Colonic mucosa (tissue), 4 donors: Measurements from ENCODE around the gene AQP3. TPM values are rescaled to one million over a fixed set of nuclear protein-coding genes. Genes with fewer than 3 reads are reported as not detected.
"Not testable (repeated sequence)": the region's sequence is repeated elsewhere in the genome, so short reads cannot be mapped to it uniquely, and the experiment has no call there.

Source experiments
- DNase-seq: peaks from one replicate; pipeline ENCODE4 v3.0.0-alpha.2; 2020
- H3K27ac ChIP-seq: fragments of 200-600 bp; one replicate; pipeline ENCODE4 v1.8.0; 2021
- H3K27me3 ChIP-seq: fragments of 200-600 bp; one replicate; pipeline ENCODE4 v1.8.0; 2021
- H3K36me3 ChIP-seq: fragments of 200-600 bp; one replicate; pipeline ENCODE4 v1.8.0; 2021
- H3K4me1 ChIP-seq: fragments of 200-600 bp; one replicate; pipeline ENCODE4 v1.8.0; 2021; ENCODE audit warnings: mild to moderate bottlenecking
- H3K4me3 ChIP-seq: fragments of 200-600 bp; one replicate; pipeline ENCODE4 v1.8.0; 2021
- H3K9ac ChIP-seq, 2 donors: one replicate each; pipeline ENCODE4 v1.7.0; 2013; ENCODE audit warnings: control low read depth in 2 of 2, low read depth in 2 of 2, low read length in 2 of 2
- H3K9me3 ChIP-seq: fragments of 200-600 bp; one replicate; pipeline ENCODE4 v1.8.0; 2021
- CTCF ChIP-seq: fragments of 200-600 bp; IDR thresholded peaks from one replicate; pipeline ENCODE4 v1.8.0; 2022; ENCODE audit warnings: antibody characterized with exemption, mild to moderate bottlenecking
- intact Hi-C: fragments of 100-400 bp; cut with DNase I; formaldehyde crosslinking; loops from one replicate; pipeline ENCODE4 v1.14.1; 2022
- total RNA-seq, 2 donors: library from RNA; stranded (reverse); fragmentation: NEBNext Ultra II Directional in 1 of 2; extraction: Animal tissue kit (Norgen Biotek cat#: 25700) in 1 of 2; gene quantifications; one replicate each; pipeline ENCODE4 v1.2.1, GENCODE V29; 2021
- donor health status: healthy.
- donor health status: DM: no; HTN: no; CAD: no.
- donor health status: DM: no; HTN: no; CAD: no.

The AQP3 gene
- total RNA-seq, 2 donors from 2014 or later = 7.2 to 13.3 TPM

- H3K36me3 ChIP-seq = no peaks in the 10 kb centered on the region
- H3K4me3 ChIP-seq = no peak overlapping the region
- no peak for DNase-seq
- H3K9ac ChIP-seq = no peak overlapping the region
- H3K27ac ChIP-seq = no peak overlapping the region
- no peaks in the 10 kb centered on the region for H3K9me3 ChIP-seq
- no peaks in the 10 kb centered on the region for H3K27me3 ChIP-seq
- intact Hi-C loops = loop anchor here (5.0 kb wide), 2 partner anchors 47 to 62 kb away; no protein-coding TSS in a partner anchor
- H3K4me1 ChIP-seq = no peaks in the 10 kb centered on the region
- TF ChIP-seq CTCF = no peak
Measured at GRCh38 chr9:33404788-33405362, 42.5 kb downstream of the AQP3 start.

GRCh38 chr9:33403941-33404787 is 43.2 kb downstream of the AQP3 start:
- no peak overlapping the region for H3K4me3 ChIP-seq
- no peaks in the 10 kb centered on the region for H3K4me1 ChIP-seq
- no peak for TF ChIP-seq CTCF
- no peaks in the 10 kb centered on the region for H3K27me3 ChIP-seq
- H3K9me3 ChIP-seq = no peaks in the 10 kb centered on the region
- DNase-seq = no peak
- H3K9ac ChIP-seq = no peak overlapping the region
- no peaks in the 10 kb centered on the region for H3K36me3 ChIP-seq
- intact Hi-C loops = loop anchor here (5.0 kb wide), 1 partner anchor 63 kb away; no protein-coding TSS in a partner anchor
- H3K27ac ChIP-seq = no peak overlapping the region

- intact Hi-C loops = loop anchor here (5.0 kb wide), 1 partner anchor 65 kb away; no protein-coding TSS in a partner anchor
- not testable (repeated sequence) for H3K27me3 ChIP-seq, H3K27ac ChIP-seq, DNase-seq, H3K4me3 ChIP-seq, H3K4me1 ChIP-seq, H3K9me3 ChIP-seq, H3K36me3 ChIP-seq, H3K9ac ChIP-seq
Measured at GRCh38 chr9:33402371-33402770, 45.0 kb downstream of the AQP3 start, which contains the start of gene AQP7. TSS of gene AQP7 (minus strand) at chr9:33402568. CDS start at chr9:33401262, 1,306 bp downstream.

- H3K4me1 ChIP-seq, H3K4me3 ChIP-seq, H3K9ac ChIP-seq, H3K27ac ChIP-seq, H3K36me3 ChIP-seq, H3K27me3 ChIP-seq, DNase-seq, H3K9me3 ChIP-seq: not testable (repeated sequence)
- intact Hi-C loops = loop anchor here (5.0 kb wide), 1 partner anchor 65 kb away; no protein-coding TSS in a partner anchor
Measured at GRCh38 chr9:33401809-33402208, 45.6 kb downstream of the AQP3 start.

- H3K9ac ChIP-seq, H3K36me3 ChIP-seq, H3K4me3 ChIP-seq, H3K9me3 ChIP-seq, H3K27me3 ChIP-seq, intact Hi-C loops, H3K4me1 ChIP-seq, DNase-seq, H3K27ac ChIP-seq: not testable (repeated sequence)
Measured at GRCh38 chr9:33399047-33399446, 48.3 kb downstream of the AQP3 start.

- H3K4me3 ChIP-seq, H3K9me3 ChIP-seq, DNase-seq, H3K27me3 ChIP-seq, intact Hi-C loops, H3K36me3 ChIP-seq, H3K4me1 ChIP-seq, H3K9ac ChIP-seq, H3K27ac ChIP-seq: not testable (repeated sequence)
Measured at GRCh38 chr9:33397801-33398200, 49.6 kb downstream of the AQP3 start.

- H3K9ac ChIP-seq = peak overlapping the region in 1 of 2 donors; percentile 19
- H3K9me3 ChIP-seq, H3K4me1 ChIP-seq, H3K36me3 ChIP-seq, H3K4me3 ChIP-seq, H3K27me3 ChIP-seq, H3K27ac ChIP-seq, intact Hi-C loops: not testable (repeated sequence)
- peak; percentile 85 for DNase-seq
Measured at GRCh38 chr9:33395159-33395879, 52.1 kb downstream of the AQP3 start.

GRCh38 chr9:33393986-33394385 is 53.4 kb downstream of the AQP3 start:
- DNase-seq, H3K4me3 ChIP-seq, intact Hi-C loops, H3K9ac ChIP-seq, H3K36me3 ChIP-seq, H3K4me1 ChIP-seq, H3K9me3 ChIP-seq, H3K27me3 ChIP-seq, H3K27ac ChIP-seq: not testable (repeated sequence)
